Sigmoid colon (tissue), 7 donors: ENCODE results near the gene VEGFD. TPM values are rescaled to one million over a fixed set of nuclear protein-coding genes. Genes with fewer than 3 reads are reported as not detected.

ENCODE experiments used
- DNase-seq: peaks from one replicate; pipeline ENCODE4 v3.0.0-alpha.2; 2019
- H3K27ac ChIP-seq, 4 donors: fragments of 200-600 bp; sonication (generic); one replicate each; pipeline ENCODE4 v1.5.1; 2016 to 2019; ENCODE audit warnings: mild to moderate bottlenecking in 1 of 4
- H3K27me3 ChIP-seq, 3 donors: fragments of 200-600 bp; sonication (generic); one replicate each; pipeline ENCODE4 v1.5.1; 2019; ENCODE audit warnings: mild to moderate bottlenecking in 1 of 3
- H3K36me3 ChIP-seq, 4 donors: fragments of 200-600 bp; sonication (generic); one replicate each; pipeline ENCODE4 v1.5.1; 2016 to 2019
- H3K4me1 ChIP-seq, 4 donors: fragments of 200-600 bp; sonication (generic); one replicate each; pipeline ENCODE4 v1.5.1; 2017 to 2019
- H3K4me3 ChIP-seq, 4 donors: fragments of 200-600 bp; sonication (generic); one replicate each; pipeline ENCODE4 v1.5.1; 2017 to 2019; ENCODE audit warnings: mild to moderate bottlenecking in 2 of 4, moderate library complexity in 1 of 4
- H3K9me3 ChIP-seq, 4 donors: fragments of 200-600 bp in 3 of 4; sonication (generic) in 3 of 4; one replicate each; pipeline versions ENCODE4 v1.5.1 to v1.6.1; 2013 to 2019
- CTCF ChIP-seq, 4 experiments: fragments of 450-650 bp in 3 of 4; fragments of 200-600 bp in 1 of 4; IDR thresholded peaks; one replicate each; pipeline ENCODE4 v1.5.1; 2016 to 2019; ENCODE audit warnings: antibody characterized with exemption in 4 of 4, mild to moderate bottlenecking in 3 of 4, moderate library complexity in 2 of 4
- EP300 ChIP-seq, 4 donors: sonication (generic); formaldehyde crosslinking; IDR thresholded peaks; one replicate each; pipeline ENCODE4 v1.6.1; 2017; ENCODE audit warnings: antibody characterized with exemption in 4 of 4
- POLR2A ChIP-seq, 2 donors: fragments of 450-650 bp; IDR thresholded peaks; one replicate each; pipeline ENCODE4 v1.6.1; 2016; ENCODE audit warnings: antibody characterized with exemption in 2 of 2, mild to moderate bottlenecking in 2 of 2, moderate library complexity in 2 of 2
- POLR2AphosphoS5 ChIP-seq, 4 donors: sonication (generic); formaldehyde crosslinking; IDR thresholded peaks; one replicate each; pipeline ENCODE4 v1.6.1; 2017; ENCODE audit warnings: antibody characterized with exemption in 4 of 4
- WGBS, 2 donors: extraction: QIAGEN DNeasy Blood & Tissue Kit; methylation state at CpG; one replicate each; pipeline ENCODE4 v1.1.7; 2013; 5-methylcytosine and 5-hydroxymethylcytosine counted together
- intact Hi-C: fragments of 100-400 bp; cut with DNase I; formaldehyde crosslinking; loops from one replicate; pipeline ENCODE4 v1.15.1; 2023
- polyA plus RNA-seq, 3 donors: library from polyadenylated mRNA; stranded (reverse); fragments of 200-250 nt; gene quantifications; one replicate each; pipeline ENCODE4 v1.2.3, GENCODE V29; 2013
- total RNA-seq, 4 donors: library from RNA; depleted of rRNA; stranded (reverse); fragments of >200 nt; gene quantifications; one replicate each; pipeline ENCODE4 v1.1.0, GENCODE V29; 2016
- donor health status: healthy with polysubstance abuse.
- donor health status: Bipolar disorder and iron deficiency.
- donor health status: healthy.

VEGFD gene
- total and polyA plus RNA-seq, 7 donors = 0.41 to 11.4 (median 2.9) TPM; not detected in 1

- TF ChIP-seq POLR2A (IDR thresholded peaks at IDR 0.05) (no peak), EP300 (IDR thresholded peaks at IDR 0.05) (peak in 1 of 4 donors; percentile 12), CTCF (IDR thresholded peaks at IDR 0.05) (no peak), POLR2AphosphoS5 (IDR thresholded peaks at IDR 0.05) (peak; percentile 37 to 71 (median 51))
- H3K36me3 ChIP-seq = no peaks in the 10 kb centered on the region
- intact Hi-C loops = no loop called here
- no peaks in the 10 kb centered on the region for H3K4me1 ChIP-seq
- no peak overlapping the region for H3K4me3 ChIP-seq
- WGBS, 2 donors = 48 to 78% methylated on average over 1 of the region's 1 CpG
- no peak for DNase-seq
- H3K9me3 ChIP-seq = no peaks in the 10 kb centered on the region
- no peak overlapping the region for H3K27ac ChIP-seq
- no peaks in the 10 kb centered on the region for H3K27me3 ChIP-seq
Observed at GRCh38 chrX:15356444-15356843, 27.8 kb downstream of the VEGFD start.

- Histone ChIP-seq H3K27me3 (no peaks in the 10 kb centered on the region), H3K27ac (no peak overlapping the region), H3K36me3 (no peaks in the 10 kb centered on the region), H3K4me3 (no peak overlapping the region), H3K4me1 (no peaks in the 10 kb centered on the region), H3K9me3 (no peaks in the 10 kb centered on the region)
- no peak for DNase-seq
- TF ChIP-seq POLR2AphosphoS5 (IDR thresholded peaks at IDR 0.05) = no peak
- TF ChIP-seq EP300 (IDR thresholded peaks at IDR 0.05) = no peak
- no peak for TF ChIP-seq POLR2A (IDR thresholded peaks at IDR 0.05)
- no peak for TF ChIP-seq CTCF (IDR thresholded peaks at IDR 0.05)
- intact Hi-C loops = no loop called here
- 72 to 88% methylated on average over 8 of the region's 8 CpGs for WGBS, 2 donors
Observed at GRCh38 chrX:15350329-15350996, 33.8 kb downstream of the VEGFD start.

GRCh38 chrX:15349046-15349445 is 35.2 kb downstream of the VEGFD start:
- Histone ChIP-seq H3K27ac (no peak overlapping the region), H3K9me3 (no peaks in the 10 kb centered on the region), H3K4me1 (no peaks in the 10 kb centered on the region), H3K4me3 (no peak overlapping the region), H3K27me3 (no peaks in the 10 kb centered on the region), H3K36me3 (no peaks in the 10 kb centered on the region)
- intact Hi-C loops = loop anchor here (1.0 to 5.0 kb wide), 2 partner anchors 119 to 218 kb away; no protein-coding TSS in a partner anchor
- no peak for TF ChIP-seq POLR2AphosphoS5 (IDR thresholded peaks at IDR 0.05)
- TF ChIP-seq CTCF (IDR thresholded peaks at IDR 0.05) = peak in 3 of 4 experiments; percentile 12 to 48 (median 26)
- 18 to 29% methylated on average over 2 of the region's 2 CpGs for WGBS, 2 donors
- DNase-seq = no peak

- no peak overlapping the region for H3K4me3 ChIP-seq
- no peaks in the 10 kb centered on the region for H3K9me3 ChIP-seq
- intact Hi-C loops = loop anchor here (5.0 kb wide), 1 partner anchor 221 kb away; no protein-coding TSS in a partner anchor
- no peaks in the 10 kb centered on the region for H3K36me3 ChIP-seq
- H3K27ac ChIP-seq = no peak overlapping the region
- 83 to 84% methylated on average over 3 of the region's 3 CpGs for WGBS, 2 donors
- H3K4me1 ChIP-seq = no peaks in the 10 kb centered on the region
- no peak for TF ChIP-seq CTCF (IDR thresholded peaks at IDR 0.05)
- no peak for TF ChIP-seq POLR2A (IDR thresholded peaks at IDR 0.05)
- no peak for TF ChIP-seq POLR2AphosphoS5 (IDR thresholded peaks at IDR 0.05)
- TF ChIP-seq EP300 (IDR thresholded peaks at IDR 0.05) = no peak
- H3K27me3 ChIP-seq = no peaks in the 10 kb centered on the region
- no peak for DNase-seq
Observed at GRCh38 chrX:15345976-15346375, 38.2 kb downstream of the VEGFD start.

GRCh38 chrX:15344106-15344505 is 40.1 kb downstream of the VEGFD start:
- Histone ChIP-seq H3K36me3 (no peaks in the 10 kb centered on the region), H3K9me3 (no peaks in the 10 kb centered on the region), H3K27ac (no peak overlapping the region), H3K27me3 (no peaks in the 10 kb centered on the region), H3K4me1 (no peaks in the 10 kb centered on the region), H3K4me3 (no peak overlapping the region)
- intact Hi-C loops = no loop called here
- DNase-seq = no peak
- TF ChIP-seq CTCF (IDR thresholded peaks at IDR 0.05) = no peak
- TF ChIP-seq POLR2AphosphoS5 (IDR thresholded peaks at IDR 0.05) = no peak
- no peak for TF ChIP-seq POLR2A (IDR thresholded peaks at IDR 0.05)
- TF ChIP-seq EP300 (IDR thresholded peaks at IDR 0.05) = no peak
